GM12878 (cell line): ENCODE results near the gene BMAL2. TPM values are rescaled to one million over a fixed set of nuclear protein-coding genes. Genes with fewer than 3 reads are reported as not detected.

ENCODE experiments used
- ASH2L ChIP-seq: fragments of 300-600, 200-600 bp; sonication (generic); IDR thresholded peaks from 2 replicates; pipeline ENCODE4 v1.6.1; 2017; ENCODE audit warnings: low read depth, mild to moderate bottlenecking, borderline replicate concordance
- ATF7 ChIP-seq: fragments of 450-650 bp; IDR thresholded peaks from 2 replicates; pipeline ENCODE4 v1.6.1; 2016; ENCODE audit warnings: low read depth, mild to moderate bottlenecking
- BMI1 ChIP-seq: fragments of 450-650 bp; IDR thresholded peaks from 2 replicates; pipeline ENCODE4 v1.6.1; 2016; ENCODE audit warnings: mild to moderate bottlenecking, moderate library complexity, borderline replicate concordance
- CBFB ChIP-seq: IDR thresholded peaks from 2 replicates; pipeline ENCODE4 v1.6.1; 2016; ENCODE audit warnings: antibody characterized with exemption, low read depth
- DPF2 ChIP-seq: fragments of 450-650 bp; IDR thresholded peaks from 2 replicates; pipeline ENCODE4 v1.6.1; 2017; ENCODE audit warnings: mild to moderate bottlenecking
- HDGF ChIP-seq: fragments of 450-650 bp; IDR thresholded peaks from 2 replicates; pipeline ENCODE4 v1.6.1; 2016; ENCODE audit warnings: antibody characterized with exemption
- IKZF2 ChIP-seq, 2 experiments: fragments of 450-650 bp; IDR thresholded peaks; 2 replicates each; pipeline ENCODE4 v1.6.1; 2017; ENCODE audit warnings: mild to moderate bottlenecking in 2 of 2, moderate library complexity in 2 of 2
- KDM1A ChIP-seq: fragments of 200-600 bp; sonication (generic); IDR thresholded peaks from 2 replicates; pipeline ENCODE4 v1.6.1; 2016; ENCODE audit warnings: borderline replicate concordance
- MEF2B ChIP-seq: fragments of 450-650 bp; IDR thresholded peaks from 2 replicates; pipeline ENCODE4 v1.6.1; 2018; ENCODE audit warnings: mild to moderate bottlenecking, moderate library complexity; ENCODE audit not compliant: partially characterized antibody, poor library complexity, severe bottlenecking
- MTA2 ChIP-seq: fragments of 450-650 bp; IDR thresholded peaks from 2 replicates; pipeline ENCODE4 v1.6.1; 2016; ENCODE audit warnings: low read depth, mild to moderate bottlenecking, moderate library complexity
- MXI1 ChIP-seq: fragments of 150-350 bp; IDR thresholded peaks from 2 replicates; pipeline ENCODE4 v1.6.1; 2011; ENCODE audit warnings: low read depth, mild to moderate bottlenecking, inconsistent platforms, low read length, improper control_type of control experiment
- NRF1 ChIP-seq: conservative IDR thresholded peaks from 2 replicates; pipeline ENCODE4 v1.6.1; 2011; ENCODE audit warnings: mild to moderate bottlenecking, low read depth, low read length, improper control_type of control experiment
- PAX5 ChIP-seq: IDR thresholded peaks from 2 replicates; pipeline ENCODE4 v1.6.1; 2011; ENCODE audit warnings: low read depth, low read length, borderline replicate concordance
- PML ChIP-seq: IDR thresholded peaks from 2 replicates; pipeline ENCODE4 v1.6.1; 2012; ENCODE audit warnings: low read length, inconsistent platforms
- RAD21 ChIP-seq: IDR thresholded peaks from 2 replicates; pipeline ENCODE4 v1.6.1; 2011; ENCODE audit warnings: mild to moderate bottlenecking, low read depth, low read length, moderate library complexity; ENCODE audit not compliant: insufficient read depth
- SMAD5 ChIP-seq: IDR thresholded peaks from 2 replicates; pipeline ENCODE4 v1.6.1; 2016; ENCODE audit warnings: antibody characterized with exemption, low read depth
- SMC3 ChIP-seq: IDR thresholded peaks from 2 replicates; pipeline ENCODE4 v1.6.1; 2011; ENCODE audit warnings: low read length, improper control_type of control experiment, borderline replicate concordance
- SPI1 ChIP-seq: IDR thresholded peaks from 2 replicates; pipeline ENCODE4 v1.6.1; 2011; ENCODE audit warnings: low read depth, mild to moderate bottlenecking, low read length, moderate library complexity, borderline replicate concordance; ENCODE audit not compliant: insufficient read depth
- YY1 ChIP-seq: IDR thresholded peaks from 2 replicates; pipeline ENCODE4 v1.6.1; 2011; ENCODE audit warnings: low read depth, mild to moderate bottlenecking, low read length
- ZNF217 ChIP-seq: fragments of 450-650 bp; IDR thresholded peaks from 2 replicates; pipeline ENCODE4 v1.6.1; 2017; ENCODE audit warnings: antibody characterized with exemption, mild to moderate bottlenecking
- ZNF24 ChIP-seq: fragments of 450-650 bp; IDR thresholded peaks from 2 replicates; pipeline ENCODE4 v1.6.1; 2017; ENCODE audit warnings: antibody characterized with exemption, mild to moderate bottlenecking
- ZZZ3 ChIP-seq: IDR thresholded peaks from 2 replicates; pipeline ENCODE4 v1.6.1; 2011; ENCODE audit warnings: low read depth; ENCODE audit not compliant: control insufficient read depth, insufficient read length
- polyA plus RNA-seq, 11 experiments: library from polyadenylated mRNA; depleted of rRNA in 4 of 11; unstranded in 6 of 11; stranded (reverse) in 5 of 11; fragments of >200 nt; fragmentation: Nextera tagmentation in 4 of 11; fragmentation: Illumina TruSeq in 1 of 11; extraction: Ambion mirVana in 4 of 11; extraction: Trizol in 1 of 11; gene quantifications; 1 replicate in 1 of 11; 2 replicates in 10 of 11; pipeline versions ENCODE4 v1.2.1 to v1.2.3, GENCODE V29; 2011 to 2016; ENCODE audit warnings: inconsistent platforms in 2 of 11, missing spikeins in 2 of 11, low read depth in 1 of 11
- total RNA-seq, 4 experiments: library from RNA; depleted of rRNA in 3 of 4; stranded (reverse); fragments of >200 nt in 3 of 4; fragmentation: Illumina TruSeq in 1 of 4; extraction: Trizol in 1 of 4; gene quantifications; 2 replicates each; pipeline versions ENCODE4 v1.2.1 to v1.2.3, GENCODE V29; 2013 to 2021
- TF ChIP-seq, protein P1 (sequence below): fragments of 150-350 bp; IDR thresholded peaks from 2 replicates; pipeline ENCODE4 v1.6.1; 2014; ENCODE audit warnings: mild to moderate bottlenecking, low read depth, low read length
- TF ChIP-seq, protein P2 (sequence below), 3 experiments: IDR thresholded peaks in 2 of 3; conservative IDR thresholded peaks in 1 of 3; 2 replicates each; pipeline ENCODE4 v1.5.1; 2011; ENCODE audit warnings: low read depth in 3 of 3, low read length in 3 of 3, mild to moderate bottlenecking in 3 of 3, control low read depth in 2 of 3, moderate library complexity in 2 of 3, inconsistent platforms in 1 of 3, mixed read lengths in 1 of 3; ENCODE audit not compliant: control insufficient read depth in 2 of 3, insufficient read depth in 1 of 3; ENCODE audit errors: extremely low read depth in 1 of 3
- TF ChIP-seq, protein P3 (sequence below): fragments of 450-650 bp; IDR thresholded peaks from 2 replicates; pipeline ENCODE4 v1.6.1; 2017; ENCODE audit warnings: mild to moderate bottlenecking, low read depth, inconsistent platforms; ENCODE audit not compliant: poor library complexity, severe bottlenecking

BMAL2 gene
- total and polyA plus RNA-seq, 10 of the 15 experiments (the other 5 are each of a cell fraction or from before 2014, with no cell fraction given): 7.9 to 53.6 (median 35.5) TPM

DNA sequence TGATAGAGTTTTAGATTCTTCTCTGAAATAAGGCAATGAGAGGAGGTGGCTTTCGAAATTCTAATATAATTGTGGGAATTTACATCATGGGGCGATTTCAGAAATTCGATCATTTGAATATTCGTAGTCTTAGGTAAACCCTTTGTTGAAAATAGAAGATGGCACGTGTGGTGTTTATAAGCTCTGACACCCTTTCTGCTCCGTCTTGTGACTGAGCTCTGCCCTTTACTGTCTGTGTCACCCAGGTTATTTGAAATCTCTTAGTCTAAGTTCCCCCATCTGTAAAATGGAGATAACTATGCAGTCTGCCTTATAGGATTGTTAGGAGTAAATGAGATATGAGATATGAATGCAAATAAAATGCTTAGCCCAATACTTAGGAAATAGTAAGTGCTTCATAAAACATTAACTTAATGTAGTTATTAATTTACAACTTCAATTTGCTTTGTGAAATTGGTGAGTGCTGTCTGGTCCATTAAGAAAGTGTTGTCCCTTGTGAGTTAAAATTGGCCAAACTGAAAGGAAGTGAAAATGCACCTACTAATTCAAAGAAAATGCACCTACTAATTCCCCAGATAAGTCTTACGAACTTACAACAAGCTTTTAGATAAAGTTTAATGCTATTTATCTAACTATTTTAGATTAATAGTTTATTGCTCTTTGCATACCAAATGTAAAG lies 1.5 kb downstream of the BMAL2 start (continued):
- TF ChIP-seq BMI1 (peak; percentile 56), ZNF24 (peak; percentile 40; the same call in 1 of the 2 replicates), RAD21 (no peak), SMC3 (no peak), YY1 (no peak), MEF2B (peak; percentile 70), ZNF217 (peak; percentile 65; the same call in 1 of the 2 replicates), MTA2 (peak; percentile 74; the same call in 1 of the 2 replicates), CBFB (no peak), ATF7 (peak; percentile 38; the same call in 1 of the 2 replicates), SPI1 (peak; percentile 75; the same call in 1 of the 2 replicates), ZZZ3 (no peak), DPF2 (peak; percentile 93), PAX5 (no peak), NRF1 (no peak), KDM1A (no peak), HDGF (no peak), MXI1 (peak; percentile 67), IKZF2 (IDR thresholded peaks at IDR 0.05) (no peak), PML (peak; percentile 39; the same call in 1 of the 2 replicates), SMAD5 (no peak), ASH2L (no peak)
- TF ChIP-seq, protein P1, sequence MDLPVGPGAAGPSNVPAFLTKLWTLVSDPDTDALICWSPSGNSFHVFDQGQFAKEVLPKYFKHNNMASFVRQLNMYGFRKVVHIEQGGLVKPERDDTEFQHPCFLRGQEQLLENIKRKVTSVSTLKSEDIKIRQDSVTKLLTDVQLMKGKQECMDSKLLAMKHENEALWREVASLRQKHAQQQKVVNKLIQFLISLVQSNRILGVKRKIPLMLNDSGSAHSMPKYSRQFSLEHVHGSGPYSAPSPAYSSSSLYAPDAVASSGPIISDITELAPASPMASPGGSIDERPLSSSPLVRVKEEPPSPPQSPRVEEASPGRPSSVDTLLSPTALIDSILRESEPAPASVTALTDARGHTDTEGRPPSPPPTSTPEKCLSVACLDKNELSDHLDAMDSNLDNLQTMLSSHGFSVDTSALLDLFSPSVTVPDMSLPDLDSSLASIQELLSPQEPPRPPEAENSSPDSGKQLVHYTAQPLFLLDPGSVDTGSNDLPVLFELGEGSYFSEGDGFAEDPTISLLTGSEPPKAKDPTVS: no peak
- TF ChIP-seq, protein P2, sequence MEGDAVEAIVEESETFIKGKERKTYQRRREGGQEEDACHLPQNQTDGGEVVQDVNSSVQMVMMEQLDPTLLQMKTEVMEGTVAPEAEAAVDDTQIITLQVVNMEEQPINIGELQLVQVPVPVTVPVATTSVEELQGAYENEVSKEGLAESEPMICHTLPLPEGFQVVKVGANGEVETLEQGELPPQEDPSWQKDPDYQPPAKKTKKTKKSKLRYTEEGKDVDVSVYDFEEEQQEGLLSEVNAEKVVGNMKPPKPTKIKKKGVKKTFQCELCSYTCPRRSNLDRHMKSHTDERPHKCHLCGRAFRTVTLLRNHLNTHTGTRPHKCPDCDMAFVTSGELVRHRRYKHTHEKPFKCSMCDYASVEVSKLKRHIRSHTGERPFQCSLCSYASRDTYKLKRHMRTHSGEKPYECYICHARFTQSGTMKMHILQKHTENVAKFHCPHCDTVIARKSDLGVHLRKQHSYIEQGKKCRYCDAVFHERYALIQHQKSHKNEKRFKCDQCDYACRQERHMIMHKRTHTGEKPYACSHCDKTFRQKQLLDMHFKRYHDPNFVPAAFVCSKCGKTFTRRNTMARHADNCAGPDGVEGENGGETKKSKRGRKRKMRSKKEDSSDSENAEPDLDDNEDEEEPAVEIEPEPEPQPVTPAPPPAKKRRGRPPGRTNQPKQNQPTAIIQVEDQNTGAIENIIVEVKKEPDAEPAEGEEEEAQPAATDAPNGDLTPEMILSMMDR (IDR thresholded peaks at IDR 0.05 in 2 of 3, conservative IDR thresholded peaks at IDR 0.05 in 1 of 3; ENCODE audit: control insufficient read depth in 2 of 3, extremely low read depth in 1 of 3, insufficient read depth in 1 of 3, low read depth in 3 of 3, low read length in 3 of 3): no peak
- TF ChIP-seq, protein P3, sequence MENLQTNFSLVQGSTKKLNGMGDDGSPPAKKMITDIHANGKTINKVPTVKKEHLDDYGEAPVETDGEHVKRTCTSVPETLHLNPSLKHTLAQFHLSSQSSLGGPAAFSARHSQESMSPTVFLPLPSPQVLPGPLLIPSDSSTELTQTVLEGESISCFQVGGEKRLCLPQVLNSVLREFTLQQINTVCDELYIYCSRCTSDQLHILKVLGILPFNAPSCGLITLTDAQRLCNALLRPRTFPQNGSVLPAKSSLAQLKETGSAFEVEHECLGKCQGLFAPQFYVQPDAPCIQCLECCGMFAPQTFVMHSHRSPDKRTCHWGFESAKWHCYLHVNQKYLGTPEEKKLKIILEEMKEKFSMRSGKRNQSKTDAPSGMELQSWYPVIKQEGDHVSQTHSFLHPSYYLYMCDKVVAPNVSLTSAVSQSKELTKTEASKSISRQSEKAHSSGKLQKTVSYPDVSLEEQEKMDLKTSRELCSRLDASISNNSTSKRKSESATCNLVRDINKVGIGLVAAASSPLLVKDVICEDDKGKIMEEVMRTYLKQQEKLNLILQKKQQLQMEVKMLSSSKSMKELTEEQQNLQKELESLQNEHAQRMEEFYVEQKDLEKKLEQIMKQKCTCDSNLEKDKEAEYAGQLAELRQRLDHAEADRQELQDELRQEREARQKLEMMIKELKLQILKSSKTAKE: peak; percentile 41
